Kidney epithelial cell (primary cell): ENCODE measurements around the gene SOHLH1. TPM values are rescaled to one million over a fixed set of nuclear protein-coding genes. Genes with fewer than 3 reads are reported as not detected.
"Not testable (repeated sequence)": the region's sequence is repeated elsewhere in the genome, so short reads cannot be mapped to it uniquely, and the experiment has no call there.

Source experiments
- DNase-seq: peaks from one replicate; pipeline ENCODE4 v3.0.0-alpha.2; 2010; ENCODE audit warnings: low read depth
- H3K27me3 ChIP-seq: 2 replicates; pipeline ENCODE4 v1.6.0; 2011; ENCODE audit warnings: low read length; ENCODE audit not compliant: control insufficient read depth, insufficient read depth
- H3K36me3 ChIP-seq: 2 replicates; pipeline ENCODE4 v1.5.1; 2011; ENCODE audit warnings: low read length; ENCODE audit not compliant: control insufficient read depth, insufficient read depth
- H3K4me3 ChIP-seq: 2 replicates; pipeline ENCODE4 v1.5.1; 2011; ENCODE audit warnings: low read depth, mild to moderate bottlenecking, control low read depth, low read length
- total RNA-seq: library from RNA; depleted of rRNA; stranded (reverse); fragments of >200 nt; gene quantifications from 2 replicates; pipeline ENCODE4 v1.2.3, GENCODE V29; 2015
- TF ChIP-seq, protein P1 (sequence below): IDR thresholded peaks from 2 replicates; pipeline ENCODE4 v1.5.1; 2011; ENCODE audit warnings: mild to moderate bottlenecking, moderate library complexity, low read length, control low read depth, inconsistent platforms; ENCODE audit not compliant: insufficient read depth, poor library complexity, severe bottlenecking

SOHLH1 gene
- total RNA-seq, 1 donor from 2014 or later = not detected

DNA sequence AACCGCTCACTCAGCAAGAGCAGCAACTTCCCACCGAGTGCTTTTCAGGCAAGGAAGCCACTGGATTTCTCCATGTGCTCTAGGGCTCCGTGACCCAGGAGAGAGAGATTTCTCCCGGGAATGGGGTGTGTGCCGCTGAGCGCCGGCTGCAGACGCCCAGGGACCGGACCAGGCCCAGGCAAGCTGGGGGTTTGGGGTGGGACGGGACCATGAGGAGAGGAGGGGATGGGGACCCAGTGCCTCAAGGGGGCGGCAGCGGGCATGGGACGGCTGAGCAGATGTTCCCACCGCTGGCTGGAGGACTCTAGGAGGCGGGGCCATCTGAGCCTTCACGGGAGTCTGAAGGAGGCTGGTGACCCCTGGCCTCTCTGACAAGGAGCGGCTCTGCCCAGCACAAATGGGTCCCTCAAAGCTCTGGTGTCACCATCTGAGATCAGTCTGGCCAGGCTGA, 27.7 kb downstream of the SOHLH1 start:
- H3K27me3 ChIP-seq = peaks cover 2% of the 10 kb centered on the region
- TF ChIP-seq, protein P1, sequence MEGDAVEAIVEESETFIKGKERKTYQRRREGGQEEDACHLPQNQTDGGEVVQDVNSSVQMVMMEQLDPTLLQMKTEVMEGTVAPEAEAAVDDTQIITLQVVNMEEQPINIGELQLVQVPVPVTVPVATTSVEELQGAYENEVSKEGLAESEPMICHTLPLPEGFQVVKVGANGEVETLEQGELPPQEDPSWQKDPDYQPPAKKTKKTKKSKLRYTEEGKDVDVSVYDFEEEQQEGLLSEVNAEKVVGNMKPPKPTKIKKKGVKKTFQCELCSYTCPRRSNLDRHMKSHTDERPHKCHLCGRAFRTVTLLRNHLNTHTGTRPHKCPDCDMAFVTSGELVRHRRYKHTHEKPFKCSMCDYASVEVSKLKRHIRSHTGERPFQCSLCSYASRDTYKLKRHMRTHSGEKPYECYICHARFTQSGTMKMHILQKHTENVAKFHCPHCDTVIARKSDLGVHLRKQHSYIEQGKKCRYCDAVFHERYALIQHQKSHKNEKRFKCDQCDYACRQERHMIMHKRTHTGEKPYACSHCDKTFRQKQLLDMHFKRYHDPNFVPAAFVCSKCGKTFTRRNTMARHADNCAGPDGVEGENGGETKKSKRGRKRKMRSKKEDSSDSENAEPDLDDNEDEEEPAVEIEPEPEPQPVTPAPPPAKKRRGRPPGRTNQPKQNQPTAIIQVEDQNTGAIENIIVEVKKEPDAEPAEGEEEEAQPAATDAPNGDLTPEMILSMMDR = no peak
- H3K36me3 ChIP-seq = no peaks in the 10 kb centered on the region
- no peak for DNase-seq
- no peak overlapping the region for H3K4me3 ChIP-seq

DNA sequence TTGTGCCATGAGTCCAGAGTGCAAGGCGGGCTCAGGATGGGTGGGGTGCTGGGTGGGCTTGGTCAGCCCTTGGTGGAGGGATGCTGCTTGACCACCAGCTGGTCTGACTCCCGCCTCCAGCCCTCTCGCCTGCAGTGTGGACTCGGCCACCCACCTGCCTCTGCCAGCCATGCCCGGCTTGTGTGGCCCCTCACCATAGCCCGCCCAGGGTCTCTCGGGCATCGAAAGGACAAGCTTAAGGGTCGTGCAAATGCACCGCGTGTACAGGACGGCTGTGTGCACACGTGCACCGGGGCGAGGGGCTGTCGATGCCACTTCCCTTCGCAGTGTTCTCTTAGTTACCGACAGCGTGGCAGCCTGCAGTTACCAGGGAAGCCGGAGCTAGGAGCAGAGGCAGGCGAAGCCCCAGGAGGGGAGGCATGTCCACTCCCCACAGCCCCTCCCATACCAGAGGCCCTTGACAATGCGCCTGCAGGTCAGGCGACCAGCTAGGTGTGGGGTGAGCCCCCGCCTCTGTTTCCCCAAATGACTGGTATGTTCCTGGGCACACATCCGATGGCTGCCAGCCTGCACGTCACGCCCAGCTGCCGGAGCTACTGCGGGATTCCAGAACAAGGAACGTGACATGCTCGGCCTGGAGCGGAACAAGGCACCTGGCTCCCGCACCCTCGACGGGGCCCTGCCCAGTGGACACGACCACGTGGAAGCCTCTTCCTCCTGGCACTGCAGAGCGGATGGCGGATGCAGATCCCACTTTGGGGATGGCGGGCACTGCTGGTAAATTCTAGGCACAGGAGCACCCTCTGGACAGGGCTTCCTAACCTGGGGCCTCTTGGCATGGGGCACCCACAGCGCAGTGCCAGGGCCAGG, 28.3 kb downstream of the SOHLH1 start:
- TF ChIP-seq, protein P1 = no peak
- DNase-seq = no peak
- no peaks in the 10 kb centered on the region for H3K36me3 ChIP-seq
- peaks cover 2% of the 10 kb centered on the region for H3K27me3 ChIP-seq
- H3K4me3 ChIP-seq = no peak overlapping the region

DNA sequence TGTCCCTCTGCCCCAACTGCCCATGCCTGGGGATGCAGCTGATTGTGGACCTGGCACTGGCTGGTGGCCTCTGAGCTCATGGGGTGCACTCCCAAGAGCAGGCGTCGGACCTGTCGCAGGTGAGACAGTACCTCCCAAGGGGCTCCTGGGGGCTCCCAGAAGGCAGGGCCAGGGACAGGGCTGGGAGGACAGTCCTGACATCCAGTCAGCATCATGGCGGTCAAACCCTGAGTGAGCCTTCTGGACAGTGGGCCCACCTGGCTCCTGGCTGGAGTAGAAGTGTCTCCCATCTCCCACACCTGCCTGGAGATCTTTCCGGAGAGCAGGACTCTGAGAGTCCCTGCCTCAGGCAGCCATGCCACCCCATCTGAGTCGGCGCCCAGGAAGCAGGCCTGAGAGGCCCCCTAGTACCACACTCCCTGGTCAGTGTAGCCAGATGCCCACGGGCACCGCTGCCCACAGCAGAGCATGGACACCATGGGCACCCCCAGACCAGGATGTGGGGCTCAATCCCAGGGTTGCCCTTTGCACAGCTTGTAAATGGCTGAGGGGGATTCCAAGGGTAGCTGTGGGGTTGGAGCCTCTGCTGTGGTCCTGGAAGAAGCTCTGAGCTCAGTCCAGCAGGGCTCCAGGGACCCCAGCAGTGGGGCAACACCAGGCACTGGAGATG, 29.5 kb downstream of the SOHLH1 start:
- H3K4me3 ChIP-seq = no peak overlapping the region
- DNase-seq = no peak

DNA sequence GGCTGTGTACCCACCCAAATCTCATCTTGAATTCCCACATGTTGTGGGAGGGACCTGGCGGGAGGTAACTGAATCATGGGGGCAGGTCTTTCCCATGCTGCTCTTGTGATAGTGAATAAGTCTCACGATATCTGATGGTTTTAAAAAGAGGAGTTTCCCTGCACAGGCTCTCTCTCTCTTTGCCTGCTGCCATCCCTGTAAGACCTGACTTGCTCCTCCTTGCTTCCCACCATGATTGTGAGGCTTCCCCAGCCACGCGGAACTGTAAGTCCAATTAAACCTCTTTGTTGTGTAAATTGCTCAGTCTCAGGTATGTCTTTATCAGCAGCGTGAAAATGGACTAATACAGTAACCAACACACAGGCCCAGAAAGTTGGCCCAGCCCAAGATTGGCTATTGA, 30.3 kb downstream of the SOHLH1 start:
- DNase-seq, H3K4me3 ChIP-seq, H3K27me3 ChIP-seq: not testable (repeated sequence)

More for the DNA sequence above, 29.5 kb downstream of the SOHLH1 start:
- TF ChIP-seq, protein P1 = no peak
- Histone ChIP-seq H3K27me3 (peaks cover 2% of the 10 kb centered on the region), H3K36me3 (no peaks in the 10 kb centered on the region)

DNA sequence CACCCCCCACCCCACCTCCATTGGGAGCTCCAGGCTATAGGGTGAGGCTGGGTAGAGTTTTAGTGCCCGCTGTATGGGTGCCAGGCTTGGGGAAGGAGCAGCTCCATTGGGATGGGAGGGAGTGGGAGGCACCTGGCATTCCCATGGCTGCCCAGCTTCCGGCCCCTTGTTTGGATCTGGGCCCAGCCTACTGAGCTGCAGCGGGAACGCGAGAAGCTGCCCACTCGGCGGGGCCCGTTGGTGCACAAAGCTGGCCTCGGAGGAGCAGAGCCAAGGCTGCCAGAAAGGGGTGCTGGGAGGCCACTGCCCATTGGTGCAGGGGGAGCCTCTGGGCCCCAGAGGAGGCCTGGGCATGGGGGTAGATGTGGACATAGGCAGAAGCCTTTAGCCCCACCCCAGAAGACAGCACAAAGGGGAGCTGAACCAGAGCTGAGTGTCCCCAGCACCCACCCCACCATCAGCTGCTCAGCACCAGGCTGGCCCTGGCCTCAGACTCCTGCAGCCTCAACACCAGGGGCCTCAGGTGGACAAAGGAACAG, 31.7 kb downstream of the SOHLH1 start:
- DNase-seq = no peak
- Histone ChIP-seq H3K4me3 (no peak overlapping the region), H3K27me3 (peaks cover 2% of the 10 kb centered on the region), H3K36me3 (no peaks in the 10 kb centered on the region)
- TF ChIP-seq, protein P1 = no peak

More for the DNA sequence above, 30.3 kb downstream of the SOHLH1 start:
- H3K36me3 ChIP-seq = not testable (repeated sequence)

DNA sequence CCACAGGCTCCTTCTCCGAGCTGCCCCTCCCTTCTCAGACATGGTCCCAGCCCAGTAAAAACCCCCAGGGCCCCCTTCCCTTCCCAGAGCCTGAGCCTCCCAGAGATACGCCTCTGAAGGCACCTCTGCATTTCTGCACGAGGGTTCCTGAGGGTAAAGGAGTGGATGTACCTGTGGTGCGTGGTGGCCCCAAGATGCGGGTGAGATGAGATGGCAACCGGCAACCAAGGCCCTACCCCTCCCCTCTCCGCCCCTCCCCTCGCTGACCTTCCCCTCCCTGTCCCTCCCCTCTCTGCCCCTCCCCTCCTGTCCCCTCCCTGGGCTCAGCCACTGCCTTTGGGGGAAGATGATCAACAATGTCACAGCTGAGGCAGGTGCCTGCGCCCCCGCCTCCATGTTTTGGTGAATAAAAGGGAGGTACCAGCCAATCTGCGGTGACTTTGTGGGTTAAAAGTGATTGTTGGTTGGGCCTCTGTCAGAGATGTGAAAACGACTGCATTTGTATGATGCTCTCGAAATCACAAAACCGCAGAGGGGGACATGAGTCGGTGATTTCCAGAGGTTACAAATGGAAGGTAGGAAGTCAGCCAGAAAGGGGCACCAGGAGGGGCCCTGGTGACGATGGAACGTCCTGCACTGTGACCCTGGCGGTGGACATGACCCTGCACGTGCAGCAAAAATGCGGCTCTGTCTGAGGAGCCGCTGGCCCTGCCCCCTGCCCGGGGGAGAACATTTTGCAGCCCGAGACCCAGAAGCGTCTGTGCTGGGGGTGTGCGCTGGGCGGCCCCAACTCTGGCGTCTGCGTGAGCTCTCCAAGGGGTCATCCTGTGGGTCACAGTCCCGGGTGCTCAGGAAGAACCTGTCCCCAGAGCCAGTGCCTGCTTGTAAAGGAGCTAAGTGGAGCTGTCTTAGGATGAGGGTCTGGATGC, 32.5 kb downstream of the SOHLH1 start:
- Histone ChIP-seq H3K4me3 (no peak overlapping the region), H3K36me3 (no peaks in the 10 kb centered on the region), H3K27me3 (peaks cover 2% of the 10 kb centered on the region)
- TF ChIP-seq, protein P1 = no peak
- DNase-seq = no peak
